ENCODE results near the gene MGMT.

GRCh38 chr10:129621693-129622092 lies 154.7 kb downstream of the MGMT start:
- TF ChIP-seq CTCF (IDR thresholded peaks at IDR 0.05) (no peak), POLR2AphosphoS5 (IDR thresholded peaks at IDR 0.05) (no peak)
